Skeletal muscle cell (primary cell): ENCODE results near the gene TACR1.

Experiments
- DNase-seq: peaks from one replicate; pipeline ENCODE4 v3.0.0-alpha.2; 2010; ENCODE audit warnings: low read depth
- H3K4me3 ChIP-seq: 2 replicates; pipeline ENCODE4 v1.5.1; 2011; ENCODE audit warnings: low read depth, mild to moderate bottlenecking, control low read depth, low read length, moderate library complexity

Gene TACR1

DNA sequence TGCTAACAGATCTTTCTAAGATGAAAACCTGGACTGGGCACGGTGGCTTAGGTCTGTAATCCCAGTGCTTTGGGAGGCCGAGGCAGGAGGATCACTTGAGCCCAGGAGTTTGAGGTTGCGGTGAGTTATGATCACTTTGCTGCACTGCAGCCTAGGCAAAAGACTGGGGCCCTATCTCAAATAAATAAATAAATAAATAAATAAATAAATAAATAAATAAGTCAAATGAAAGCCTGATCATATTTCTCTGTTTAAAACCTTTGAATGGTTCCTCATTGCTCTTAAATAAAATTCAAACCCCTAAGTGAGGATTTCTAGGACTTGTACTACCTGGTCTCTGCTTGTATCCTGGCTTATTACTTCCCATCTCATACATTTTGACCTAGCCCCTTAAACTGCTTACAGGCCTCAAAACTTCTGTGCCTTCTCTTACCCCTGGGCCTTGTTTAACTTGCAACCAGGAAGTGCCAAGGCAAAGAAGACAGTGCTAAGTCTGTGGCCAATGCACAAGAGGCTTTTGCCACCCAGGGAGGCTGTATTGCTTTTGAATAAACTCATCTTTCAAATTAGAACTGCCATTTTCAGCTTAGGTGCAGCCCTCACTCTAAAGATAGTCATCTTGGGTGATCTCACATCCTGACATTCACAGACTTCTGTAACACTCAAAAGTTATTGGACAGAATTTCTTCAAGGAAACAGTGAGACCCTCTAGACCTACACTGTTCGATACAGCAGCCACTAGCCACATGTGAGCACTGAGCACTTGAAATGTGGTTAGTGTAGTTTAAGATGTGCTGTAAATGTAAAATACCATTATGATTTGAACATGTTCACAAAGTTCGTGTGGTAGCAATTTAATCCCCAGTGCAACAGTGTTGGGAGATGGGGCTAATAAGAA, 167.2 kb downstream of the TACR1 start:
- no peak overlapping the region for H3K4me3 ChIP-seq
- no peak for DNase-seq

- no peak overlapping the region for H3K4me3 ChIP-seq
- no peak for DNase-seq
Measured at GRCh38 chr2:75031171-75031570, 168.1 kb downstream of the TACR1 start.

DNA sequence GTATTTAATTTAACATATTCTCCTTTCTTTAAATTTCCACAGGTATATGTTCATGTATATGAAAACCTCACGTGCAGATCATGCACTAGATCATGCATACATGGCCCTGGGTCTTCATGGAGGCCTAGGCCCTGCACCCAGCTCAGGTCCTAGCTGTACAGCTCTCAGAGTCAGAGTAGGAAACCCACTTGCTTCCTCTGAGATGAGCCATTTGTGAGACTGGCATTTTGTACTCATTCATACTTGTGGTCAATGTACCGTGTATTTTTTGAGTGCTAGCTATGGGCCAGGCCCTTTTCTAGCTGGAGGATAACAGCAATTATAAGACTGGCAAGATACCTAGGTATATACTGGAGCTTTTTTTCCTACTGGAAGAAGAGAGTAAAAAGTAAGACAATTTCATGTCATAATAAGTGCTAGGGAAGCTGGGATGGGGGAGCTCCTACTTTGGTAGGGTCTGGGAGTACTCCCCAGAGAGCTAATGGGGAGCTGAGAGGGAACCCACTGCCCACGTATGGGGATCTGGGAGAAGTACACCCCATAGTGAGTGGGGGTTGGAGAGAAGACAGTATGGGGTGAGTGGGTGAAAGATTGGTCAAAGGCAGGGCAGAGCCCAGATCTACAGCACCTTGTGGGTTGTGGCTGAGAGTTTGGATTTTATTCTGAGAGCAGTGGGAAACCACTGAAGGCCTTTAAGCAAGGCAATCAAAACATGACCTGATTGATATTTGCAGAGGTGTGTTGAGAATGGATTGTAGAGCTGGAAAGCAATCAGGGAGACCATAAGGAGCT, 168.9 kb downstream of the TACR1 start:
- H3K4me3 ChIP-seq, result no peak overlapping the region
- no peak for DNase-seq

- no peak for DNase-seq
- H3K4me3 ChIP-seq, result no peak overlapping the region
Measured at GRCh38 chr2:75027886-75028285, 171.4 kb downstream of the TACR1 start.

GRCh38 chr2:75025633-75026380, 173.5 kb downstream of the TACR1 start:
- H3K4me3 ChIP-seq, result no peak overlapping the region
- DNase-seq, result peak; percentile 22

DNA sequence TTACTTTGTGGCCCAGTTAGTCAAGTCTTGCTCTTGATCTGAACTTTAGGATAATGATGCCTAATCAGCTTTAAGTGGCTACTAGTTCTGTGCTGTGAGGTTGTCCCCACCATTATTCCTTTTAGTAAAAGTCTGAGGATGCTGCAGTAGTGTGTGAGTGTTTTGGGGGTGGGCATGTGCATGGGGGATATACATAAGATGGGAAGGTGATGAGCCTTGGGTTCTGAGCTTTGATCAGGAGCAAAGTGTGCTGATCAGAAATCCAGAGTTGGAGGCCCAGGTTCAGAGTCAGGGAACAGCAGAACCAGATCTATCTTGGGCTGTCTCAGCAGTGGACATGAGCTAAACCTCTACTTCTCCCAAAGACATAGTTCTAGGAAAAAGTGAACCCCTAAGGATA, 174.1 kb downstream of the TACR1 start:
- no peak overlapping the region for H3K4me3 ChIP-seq
- no peak for DNase-seq

- no peak overlapping the region for H3K4me3 ChIP-seq
- no peak for DNase-seq
Measured at GRCh38 chr2:75023666-75024455, 175.5 kb downstream of the TACR1 start.

- no peak overlapping the region for H3K4me3 ChIP-seq
- no peak for DNase-seq
Measured at GRCh38 chr2:75022516-75022915, 176.8 kb downstream of the TACR1 start.

DNA sequence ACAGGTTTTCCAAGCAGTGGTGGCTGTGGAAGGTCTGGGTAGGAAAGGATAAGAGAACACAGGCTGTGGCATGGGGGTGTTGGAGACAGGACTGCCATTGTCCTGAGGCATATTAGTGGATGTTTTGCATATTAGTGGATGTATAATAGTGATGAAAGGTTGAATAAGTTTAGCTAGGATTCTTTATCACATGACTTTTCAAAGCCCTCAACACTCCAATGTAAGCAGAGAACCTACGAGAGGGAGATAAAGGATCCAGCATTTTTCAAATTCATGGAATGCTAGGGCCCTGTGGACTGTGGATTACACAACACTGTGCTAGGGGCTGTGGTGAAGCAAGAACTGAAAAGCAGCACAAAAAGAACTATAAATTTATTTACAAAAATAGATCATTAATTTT, 177.6 kb downstream of the TACR1 start:
- no peak overlapping the region for H3K4me3 ChIP-seq
- no peak for DNase-seq

GRCh38 chr2:75020476-75020875, 178.8 kb downstream of the TACR1 start:
- no peak overlapping the region for H3K4me3 ChIP-seq
- DNase-seq, result no peak

GRCh38 chr2:75019790-75020189, 179.5 kb downstream of the TACR1 start:
- DNase-seq, result no peak
- no peak overlapping the region for H3K4me3 ChIP-seq

DNA sequence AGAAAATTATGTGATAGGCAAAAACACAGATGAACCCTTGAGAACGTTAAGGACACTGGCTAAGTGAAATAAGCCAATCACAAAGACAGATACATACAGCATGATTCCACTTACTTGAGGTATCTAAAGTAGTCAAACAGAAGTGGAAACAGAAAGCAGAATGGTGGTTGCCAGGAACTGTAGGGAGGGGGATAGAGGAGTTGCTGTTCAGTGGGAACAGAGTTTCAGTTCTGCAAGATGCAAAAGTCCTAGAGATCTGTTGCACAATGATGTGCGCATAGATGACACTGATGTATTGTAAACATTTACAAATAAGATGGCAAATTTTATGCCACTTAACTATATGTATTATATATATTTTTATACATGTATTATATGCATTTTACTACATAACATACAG, 181.2 kb downstream of the TACR1 start:
- H3K4me3 ChIP-seq, result no peak overlapping the region
- DNase-seq, result no peak

DNA sequence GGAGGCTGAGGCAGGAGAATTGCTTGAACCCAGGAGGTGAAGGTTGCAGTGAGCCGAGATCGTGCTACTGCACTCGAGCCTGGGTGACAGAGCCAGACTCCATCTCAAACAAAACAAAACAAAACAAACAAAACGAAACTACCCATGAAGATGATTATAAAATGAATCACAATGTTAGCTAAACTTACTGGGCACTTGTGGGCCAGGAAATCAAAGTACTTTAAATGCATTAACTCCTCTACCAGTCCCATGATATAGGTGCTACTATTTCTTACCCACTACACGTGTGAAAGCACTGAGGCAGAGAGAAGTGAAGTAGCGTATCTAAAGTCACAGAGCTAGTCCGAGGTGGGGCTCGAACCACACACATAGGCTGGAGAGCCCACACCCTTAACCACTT, 187.2 kb downstream of the TACR1 start:
- H3K4me3 ChIP-seq, result no peak overlapping the region
- DNase-seq, result no peak

DNA sequence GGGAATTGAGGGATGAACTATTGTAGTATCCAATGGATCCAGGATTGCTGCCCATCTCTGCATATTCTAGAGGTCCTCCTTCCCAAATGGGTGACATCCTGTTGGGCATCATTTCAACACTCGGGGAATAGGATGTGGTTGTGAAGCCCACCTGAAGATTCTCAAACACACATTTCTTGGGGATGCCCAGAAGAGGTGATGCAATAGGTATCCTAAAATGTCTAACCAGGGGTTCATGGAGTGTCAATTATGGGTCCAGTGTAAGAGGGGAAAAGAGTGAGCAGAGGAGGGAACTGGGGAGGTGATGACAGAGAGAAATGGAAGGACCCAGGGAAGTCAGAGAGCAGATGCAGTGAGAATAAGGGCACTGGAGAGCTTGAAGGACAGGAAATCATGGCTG, 188.7 kb downstream of the TACR1 start:
- H3K4me3 ChIP-seq, result no peak overlapping the region
- no peak for DNase-seq

DNA sequence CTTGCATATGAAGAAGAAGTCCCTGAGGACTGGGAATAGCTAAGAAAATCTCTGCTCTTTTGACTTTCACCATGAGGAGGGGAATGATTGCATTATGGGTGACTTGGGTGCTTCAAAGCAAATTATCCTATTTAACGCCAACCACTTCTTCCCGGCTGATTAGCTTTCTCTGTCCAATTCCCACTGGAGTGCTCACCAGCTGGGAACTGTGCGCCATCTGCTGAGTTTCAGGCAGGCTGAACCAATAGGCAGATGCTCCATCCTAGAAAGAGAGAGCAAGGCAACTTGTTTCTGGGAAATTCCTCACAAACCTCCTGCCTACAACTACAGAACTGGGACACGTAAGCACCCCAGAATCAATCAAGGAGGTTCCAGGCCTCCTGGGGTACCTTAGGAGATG, 191.5 kb downstream of the TACR1 start:
- DNase-seq, result no peak
- H3K4me3 ChIP-seq, result no peak overlapping the region

GRCh38 chr2:75007061-75007460, 192.3 kb downstream of the TACR1 start:
- DNase-seq, result no peak
- no peak overlapping the region for H3K4me3 ChIP-seq

- no peak overlapping the region for H3K4me3 ChIP-seq
- DNase-seq, result no peak
Measured at GRCh38 chr2:75006041-75006440, 193.3 kb downstream of the TACR1 start.

DNA sequence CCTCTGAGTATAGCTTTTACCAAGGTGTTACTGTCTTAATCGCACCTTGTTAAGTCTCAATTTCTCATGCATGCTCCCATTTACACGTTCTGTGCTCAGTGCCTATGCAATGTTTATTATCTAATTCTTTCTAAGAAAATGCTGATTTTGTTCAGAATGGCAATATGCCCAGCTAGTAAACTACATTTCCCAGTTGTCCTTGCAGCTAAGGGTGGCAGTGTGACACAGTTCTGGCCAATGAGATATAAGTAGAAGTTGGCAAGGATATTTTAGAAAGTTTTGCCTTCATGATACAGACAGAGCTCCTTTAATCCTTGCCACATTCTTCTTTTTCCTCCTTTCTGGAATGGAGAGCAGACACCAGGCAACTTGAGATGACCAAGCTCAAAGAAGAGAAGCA, 195.5 kb downstream of the TACR1 start:
- DNase-seq, result no peak
- no peak overlapping the region for H3K4me3 ChIP-seq

- no peak overlapping the region for H3K4me3 ChIP-seq
- DNase-seq, result no peak
Measured at GRCh38 chr2:75003276-75003675, 196.0 kb downstream of the TACR1 start.
